ENCODE results near the gene GNRHR. TPM values are rescaled to one million over a fixed set of nuclear protein-coding genes. Genes with fewer than 3 reads are reported as not detected.

The GNRHR gene
- total and polyA plus RNA-seq, 2 experiments from 2014 or later, result 0.10 TPM; not detected in 1

DNA sequence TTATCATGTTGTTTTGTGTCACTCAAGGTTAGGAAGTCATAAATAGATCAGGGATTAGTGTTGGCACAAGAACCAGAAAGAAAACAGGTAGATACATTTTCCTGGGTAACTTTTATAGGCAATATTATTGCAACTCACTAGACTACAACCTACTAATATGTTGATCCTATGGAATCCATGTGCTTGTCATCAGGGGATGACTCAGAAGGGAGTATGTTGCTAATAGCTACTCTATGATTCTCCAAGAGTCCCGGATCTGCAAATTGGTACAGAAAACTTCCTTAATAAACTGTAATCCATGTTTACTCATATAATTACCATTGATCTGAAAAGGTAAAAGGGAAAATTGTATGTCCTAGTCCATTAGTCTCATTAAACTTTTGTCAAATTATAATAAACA is 11.7 kb upstream of the GNRHR start:
- Mint-ChIP-seq H3K9me3 (no peaks in the 10 kb centered on the region), H3K27me3 (ENCODE audit: insufficient read depth, low read depth, poor library complexity) (no peaks in the 10 kb centered on the region), H3K36me3 (ENCODE audit: low read depth) (no peaks in the 10 kb centered on the region), H3K27ac (no peak overlapping the region), H3K4me1 (peaks cover 5% of the 10 kb centered on the region; the same call in 2 of the 3 replicates), H3K4me3 (no peak overlapping the region)
- no peaks in the 10 kb centered on the region for H3K27me3 ChIP-seq (ENCODE audit: insufficient read depth)
- H3K27ac ChIP-seq (ENCODE audit: low read depth), result no peak overlapping the region
- no peaks in the 10 kb centered on the region for H3K36me3 ChIP-seq (ENCODE audit: insufficient read depth)
- H3K4me1 ChIP-seq (ENCODE audit: insufficient read depth), result no peaks in the 10 kb centered on the region
- H3K9me2 ChIP-seq (ENCODE audit: insufficient read depth), result no peaks in the 10 kb centered on the region
- H3K4me3 ChIP-seq, result no peak overlapping the region
- no peak for DNase-seq (ENCODE audit: low spot score)
- no peaks in the 10 kb centered on the region for H3K79me2 ChIP-seq (replicated peaks; ENCODE audit: insufficient read depth)
- H4K20me1 ChIP-seq (replicated peaks; ENCODE audit: insufficient read depth), result no peaks in the 10 kb centered on the region
- ATAC-seq, result no peak
- no peak overlapping the region for H2AFZ ChIP-seq
- no peaks in the 10 kb centered on the region for H3F3A ChIP-seq (replicated peaks; ENCODE audit: low read depth)
- TF ChIP-seq, protein P1, sequence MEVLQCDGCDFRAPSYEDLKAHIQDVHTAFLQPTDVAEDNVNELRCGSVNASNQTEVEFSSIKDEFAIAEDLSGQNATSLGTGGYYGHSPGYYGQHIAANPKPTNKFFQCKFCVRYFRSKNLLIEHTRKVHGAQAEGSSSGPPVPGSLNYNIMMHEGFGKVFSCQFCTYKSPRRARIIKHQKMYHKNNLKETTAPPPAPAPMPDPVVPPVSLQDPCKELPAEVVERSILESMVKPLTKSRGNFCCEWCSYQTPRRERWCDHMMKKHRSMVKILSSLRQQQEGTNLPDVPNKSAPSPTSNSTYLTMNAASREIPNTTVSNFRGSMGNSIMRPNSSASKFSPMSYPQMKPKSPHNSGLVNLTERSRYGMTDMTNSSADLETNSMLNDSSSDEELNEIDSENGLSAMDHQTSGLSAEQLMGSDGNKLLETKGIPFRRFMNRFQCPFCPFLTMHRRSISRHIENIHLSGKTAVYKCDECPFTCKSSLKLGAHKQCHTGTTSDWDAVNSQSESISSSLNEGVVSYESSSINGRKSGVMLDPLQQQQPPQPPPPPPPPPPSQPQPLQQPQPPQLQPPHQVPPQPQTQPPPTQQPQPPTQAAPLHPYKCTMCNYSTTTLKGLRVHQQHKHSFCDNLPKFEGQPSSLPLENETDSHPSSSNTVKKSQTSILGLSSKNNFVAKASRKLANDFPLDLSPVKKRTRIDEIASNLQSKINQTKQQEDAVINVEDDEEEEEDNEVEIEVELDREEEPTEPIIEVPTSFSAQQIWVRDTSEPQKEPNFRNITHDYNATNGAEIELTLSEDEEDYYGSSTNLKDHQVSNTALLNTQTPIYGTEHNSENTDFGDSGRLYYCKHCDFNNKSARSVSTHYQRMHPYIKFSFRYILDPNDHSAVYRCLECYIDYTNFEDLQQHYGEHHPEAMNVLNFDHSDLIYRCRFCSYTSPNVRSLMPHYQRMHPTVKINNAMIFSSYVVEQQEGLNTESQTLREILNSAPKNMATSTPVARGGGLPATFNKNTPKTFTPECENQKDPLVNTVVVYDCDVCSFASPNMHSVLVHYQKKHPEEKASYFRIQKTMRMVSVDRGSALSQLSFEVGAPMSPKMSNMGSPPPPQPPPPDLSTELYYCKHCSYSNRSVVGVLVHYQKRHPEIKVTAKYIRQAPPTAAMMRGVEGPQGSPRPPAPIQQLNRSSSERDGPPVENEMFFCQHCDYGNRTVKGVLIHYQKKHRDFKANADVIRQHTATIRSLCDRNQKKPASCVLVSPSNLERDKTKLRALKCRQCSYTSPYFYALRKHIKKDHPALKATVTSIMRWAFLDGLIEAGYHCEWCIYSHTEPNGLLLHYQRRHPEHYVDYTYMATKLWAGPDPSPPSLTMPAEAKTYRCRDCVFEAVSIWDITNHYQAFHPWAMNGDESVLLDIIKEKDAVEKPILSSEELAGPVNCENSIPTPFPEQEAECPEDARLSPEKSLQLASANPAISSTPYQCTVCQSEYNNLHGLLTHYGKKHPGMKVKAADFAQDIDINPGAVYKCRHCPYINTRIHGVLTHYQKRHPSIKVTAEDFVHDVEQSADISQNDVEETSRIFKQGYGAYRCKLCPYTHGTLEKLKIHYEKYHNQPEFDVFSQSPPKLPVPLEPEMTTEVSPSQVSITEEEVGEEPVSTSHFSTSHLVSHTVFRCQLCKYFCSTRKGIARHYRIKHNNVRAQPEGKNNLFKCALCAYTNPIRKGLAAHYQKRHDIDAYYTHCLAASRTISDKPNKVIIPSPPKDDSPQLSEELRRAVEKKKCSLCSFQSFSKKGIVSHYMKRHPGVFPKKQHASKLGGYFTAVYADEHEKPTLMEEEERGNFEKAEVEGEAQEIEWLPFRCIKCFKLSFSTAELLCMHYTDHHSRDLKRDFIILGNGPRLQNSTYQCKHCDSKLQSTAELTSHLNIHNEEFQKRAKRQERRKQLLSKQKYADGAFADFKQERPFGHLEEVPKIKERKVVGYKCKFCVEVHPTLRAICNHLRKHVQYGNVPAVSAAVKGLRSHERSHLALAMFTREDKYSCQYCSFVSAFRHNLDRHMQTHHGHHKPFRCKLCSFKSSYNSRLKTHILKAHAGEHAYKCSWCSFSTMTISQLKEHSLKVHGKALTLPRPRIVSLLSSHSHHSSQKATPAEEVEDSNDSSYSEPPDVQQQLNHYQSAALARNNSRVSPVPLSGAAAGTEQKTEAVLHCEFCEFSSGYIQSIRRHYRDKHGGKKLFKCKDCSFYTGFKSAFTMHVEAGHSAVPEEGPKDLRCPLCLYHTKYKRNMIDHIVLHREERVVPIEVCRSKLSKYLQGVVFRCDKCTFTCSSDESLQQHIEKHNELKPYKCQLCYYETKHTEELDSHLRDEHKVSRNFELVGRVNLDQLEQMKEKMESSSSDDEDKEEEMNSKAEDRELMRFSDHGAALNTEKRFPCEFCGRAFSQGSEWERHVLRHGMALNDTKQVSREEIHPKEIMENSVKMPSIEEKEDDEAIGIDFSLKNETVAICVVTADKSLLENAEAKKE (CRISPR knock-in tag; IDR thresholded peaks at IDR 0.05), result no peak
- TF ChIP-seq ZNF331 (CRISPR knock-in tag; IDR thresholded peaks at IDR 0.05; ENCODE audit: low read depth) (no peak), CREB1 (CRISPR knock-in tag; IDR thresholded peaks at IDR 0.05; ENCODE audit: low read depth) (no peak)
- H3K4me2 ChIP-seq, result no peak overlapping the region

DNA sequence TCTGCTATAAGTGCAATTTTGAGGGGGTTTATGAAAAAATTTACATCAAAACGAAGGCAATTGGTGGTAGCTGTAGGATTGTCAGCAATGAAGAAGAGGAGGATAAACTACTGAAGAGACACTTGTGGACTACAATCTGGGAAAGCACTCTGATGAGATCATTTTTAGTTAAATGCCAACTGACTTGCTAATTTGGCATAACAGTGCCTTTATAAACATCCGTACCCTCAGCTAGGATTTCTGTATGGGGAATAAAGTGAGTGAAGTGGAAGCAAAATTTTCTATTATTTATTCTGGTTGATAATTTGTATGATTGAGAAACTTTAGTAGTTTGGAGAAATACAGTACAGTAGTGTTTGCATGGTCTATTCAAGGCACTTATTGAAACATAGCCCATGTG is 11.2 kb upstream of the GNRHR start:
- H3K4me2 ChIP-seq, result no peak overlapping the region
- no peaks in the 10 kb centered on the region for H3K9me3 Mint-ChIP-seq
- no peaks in the 10 kb centered on the region for H4K20me1 ChIP-seq (replicated peaks; ENCODE audit: insufficient read depth)
- H3K36me3 ChIP-seq (ENCODE audit: insufficient read depth), result no peaks in the 10 kb centered on the region
- H2AFZ ChIP-seq, result no peak overlapping the region
- no peaks in the 10 kb centered on the region for H3K9me2 ChIP-seq (ENCODE audit: insufficient read depth)
- no peak overlapping the region for H3K27ac ChIP-seq (ENCODE audit: low read depth)
- no peaks in the 10 kb centered on the region for H3K4me1 ChIP-seq (ENCODE audit: insufficient read depth)
- H3K36me3 Mint-ChIP-seq (ENCODE audit: low read depth), result no peaks in the 10 kb centered on the region
- ATAC-seq, result no peak
- no peaks in the 10 kb centered on the region for H3K27me3 Mint-ChIP-seq (ENCODE audit: insufficient read depth, low read depth, poor library complexity)
- no peak overlapping the region for H3K4me3 ChIP-seq
- no peak overlapping the region for H3K27ac Mint-ChIP-seq
- no peaks in the 10 kb centered on the region for H3F3A ChIP-seq (replicated peaks; ENCODE audit: low read depth)
- H3K4me1 Mint-ChIP-seq, result peaks cover 3% of the 10 kb centered on the region; the same call in 2 of the 3 replicates
- no peaks in the 10 kb centered on the region for H3K79me2 ChIP-seq (replicated peaks; ENCODE audit: insufficient read depth)
- H3K4me3 Mint-ChIP-seq, result no peak overlapping the region
- no peaks in the 10 kb centered on the region for H3K27me3 ChIP-seq (ENCODE audit: insufficient read depth)
- no peak for DNase-seq (ENCODE audit: low spot score)
- TF ChIP-seq ZNF331 (CRISPR knock-in tag; IDR thresholded peaks at IDR 0.05; ENCODE audit: low read depth), result no peak
- no peak for TF ChIP-seq CREB1 (CRISPR knock-in tag; IDR thresholded peaks at IDR 0.05; ENCODE audit: low read depth)
- TF ChIP-seq EZH2phosphoT487 (IDR thresholded peaks at IDR 0.05; ENCODE audit: unreplicated experiment), result no peak
- TF ChIP-seq, protein P2, sequence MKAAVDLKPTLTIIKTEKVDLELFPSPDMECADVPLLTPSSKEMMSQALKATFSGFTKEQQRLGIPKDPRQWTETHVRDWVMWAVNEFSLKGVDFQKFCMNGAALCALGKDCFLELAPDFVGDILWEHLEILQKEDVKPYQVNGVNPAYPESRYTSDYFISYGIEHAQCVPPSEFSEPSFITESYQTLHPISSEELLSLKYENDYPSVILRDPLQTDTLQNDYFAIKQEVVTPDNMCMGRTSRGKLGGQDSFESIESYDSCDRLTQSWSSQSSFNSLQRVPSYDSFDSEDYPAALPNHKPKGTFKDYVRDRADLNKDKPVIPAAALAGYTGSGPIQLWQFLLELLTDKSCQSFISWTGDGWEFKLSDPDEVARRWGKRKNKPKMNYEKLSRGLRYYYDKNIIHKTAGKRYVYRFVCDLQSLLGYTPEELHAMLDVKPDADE (IDR thresholded peaks at IDR 0.05), result no peak
- TF ChIP-seq NANOG (IDR thresholded peaks at IDR 0.05; ENCODE audit: borderline replicate concordance), result no peak
- no peak for TF ChIP-seq STAT1 (IDR thresholded peaks at IDR 0.05; ENCODE audit: unreplicated experiment)
- TF ChIP-seq, protein P3, sequence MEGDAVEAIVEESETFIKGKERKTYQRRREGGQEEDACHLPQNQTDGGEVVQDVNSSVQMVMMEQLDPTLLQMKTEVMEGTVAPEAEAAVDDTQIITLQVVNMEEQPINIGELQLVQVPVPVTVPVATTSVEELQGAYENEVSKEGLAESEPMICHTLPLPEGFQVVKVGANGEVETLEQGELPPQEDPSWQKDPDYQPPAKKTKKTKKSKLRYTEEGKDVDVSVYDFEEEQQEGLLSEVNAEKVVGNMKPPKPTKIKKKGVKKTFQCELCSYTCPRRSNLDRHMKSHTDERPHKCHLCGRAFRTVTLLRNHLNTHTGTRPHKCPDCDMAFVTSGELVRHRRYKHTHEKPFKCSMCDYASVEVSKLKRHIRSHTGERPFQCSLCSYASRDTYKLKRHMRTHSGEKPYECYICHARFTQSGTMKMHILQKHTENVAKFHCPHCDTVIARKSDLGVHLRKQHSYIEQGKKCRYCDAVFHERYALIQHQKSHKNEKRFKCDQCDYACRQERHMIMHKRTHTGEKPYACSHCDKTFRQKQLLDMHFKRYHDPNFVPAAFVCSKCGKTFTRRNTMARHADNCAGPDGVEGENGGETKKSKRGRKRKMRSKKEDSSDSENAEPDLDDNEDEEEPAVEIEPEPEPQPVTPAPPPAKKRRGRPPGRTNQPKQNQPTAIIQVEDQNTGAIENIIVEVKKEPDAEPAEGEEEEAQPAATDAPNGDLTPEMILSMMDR (conservative IDR thresholded peaks at IDR 0.05; ENCODE audit: low read depth in 2 of 2), result no peak
- TF ChIP-seq ZNF114 (CRISPR knock-in tag; IDR thresholded peaks at IDR 0.05), result no peak
- TF ChIP-seq JUNB (IDR thresholded peaks at IDR 0.05; ENCODE audit: unreplicated experiment), result no peak

Data from GM23338 (cell line).